Tongue (tissue), 2 donors: Measurements from ENCODE around the gene CLEC9A. TPM values are rescaled to one million over a fixed set of nuclear protein-coding genes. Genes with fewer than 3 reads are reported as not detected.

Experiments
- DNase-seq: peaks from one replicate; pipeline ENCODE4 v3.0.0-alpha.2; 2015
- total RNA-seq: library from RNA; depleted of rRNA; stranded (reverse); fragments of >200 nt; gene quantifications from one replicate; pipeline ENCODE4 v1.2.3, GENCODE V29; 2014

Gene CLEC9A
- total RNA-seq, 1 donor from 2014 or later, result 0.82 TPM

DNA sequence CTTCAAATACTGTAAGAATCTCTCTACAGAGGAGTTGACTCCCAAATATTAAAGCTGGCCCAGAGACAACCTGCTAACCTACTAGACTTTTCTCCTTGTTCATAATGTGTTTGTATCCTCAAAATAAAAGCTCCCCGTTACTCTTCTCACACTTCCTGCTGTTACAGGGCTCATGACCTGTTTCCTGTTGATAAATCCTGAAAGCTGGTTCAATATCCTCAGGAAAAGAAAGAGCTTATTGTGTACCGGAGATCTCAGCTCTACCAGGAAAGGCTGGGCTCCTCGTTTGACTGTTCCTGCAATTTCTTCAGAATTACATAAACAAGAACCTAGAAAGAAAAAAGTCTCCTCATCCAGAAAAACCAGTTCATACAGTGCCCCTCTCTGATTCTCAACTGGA lies 37.5 kb downstream of the CLEC9A start:
- no peak for DNase-seq

DNA sequence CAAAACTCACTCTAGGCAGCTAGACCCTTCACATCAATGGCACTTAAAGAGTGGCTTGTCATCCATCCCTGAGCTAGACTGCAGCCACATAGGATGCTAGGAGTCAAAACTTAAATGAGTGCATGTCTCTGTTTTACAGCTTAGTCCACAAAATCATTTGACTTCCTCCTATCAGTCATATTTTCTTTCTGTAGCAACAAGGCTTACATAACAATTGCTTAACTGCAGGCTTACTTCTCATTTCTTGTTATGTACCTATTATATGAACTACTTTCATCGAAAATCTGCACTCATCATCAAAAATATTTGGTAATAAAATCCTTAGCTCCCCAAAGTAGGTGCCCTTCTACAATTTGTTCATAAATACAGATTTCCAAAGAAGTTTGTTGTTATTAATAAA lies 38.2 kb downstream of the CLEC9A start:
- no peak for DNase-seq

DNA sequence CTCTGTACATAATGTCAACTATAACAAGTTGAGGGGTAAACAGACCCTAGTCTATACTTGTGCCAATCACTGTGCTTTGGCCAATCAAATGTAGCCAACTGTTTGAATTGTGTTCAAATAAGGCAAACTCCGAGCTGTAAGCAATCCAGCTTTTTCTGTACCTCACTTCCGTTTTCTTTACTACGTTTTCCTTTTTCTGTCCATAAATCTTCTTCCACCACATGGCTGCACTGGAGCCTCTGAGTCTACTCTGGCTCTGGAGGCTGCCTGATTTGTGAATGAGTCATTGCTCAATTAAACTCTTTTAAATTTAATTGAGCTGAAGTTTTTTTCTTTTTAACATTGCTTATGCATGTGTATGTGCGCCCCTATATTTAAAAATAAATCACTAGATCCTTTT lies 38.6 kb downstream of the CLEC9A start:
- no peak for DNase-seq

DNA sequence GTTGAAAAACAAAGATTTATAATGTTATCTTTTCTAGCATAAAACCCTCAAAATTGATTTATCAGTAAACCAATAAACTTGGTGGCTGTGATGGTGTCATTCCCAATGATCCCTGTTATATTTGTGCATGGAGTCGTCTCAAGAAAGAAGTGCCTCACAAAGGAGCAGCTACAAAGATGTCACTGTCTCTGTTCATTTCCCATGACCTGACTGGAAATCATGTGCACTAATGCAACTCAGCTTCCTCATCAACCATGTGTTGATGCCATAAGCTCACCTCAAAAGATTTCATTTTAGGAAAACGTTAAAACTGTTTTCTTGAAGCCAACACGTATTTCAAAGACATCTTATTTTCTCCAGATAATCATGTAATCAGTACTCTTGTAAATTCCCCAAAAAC lies 39.5 kb downstream of the CLEC9A start:
- no peak for DNase-seq

DNA sequence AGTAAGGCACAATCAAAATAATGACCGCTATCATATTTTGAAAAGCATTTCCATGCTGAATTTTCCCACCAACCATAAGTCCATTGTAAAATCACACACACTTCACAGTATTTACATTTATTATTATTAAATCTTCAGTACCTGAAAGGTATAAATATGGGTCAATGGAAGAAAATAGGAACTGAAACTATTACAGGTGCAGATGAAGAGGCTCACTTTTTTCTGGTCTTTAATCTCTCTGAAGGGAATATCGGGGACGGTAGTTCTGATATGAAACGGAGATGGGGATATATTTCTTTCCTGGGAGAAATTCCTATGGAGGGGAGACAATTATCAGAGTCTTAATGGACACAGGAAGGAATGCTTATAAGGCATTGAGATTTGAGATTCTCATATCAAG lies 39.9 kb downstream of the CLEC9A start:
- no peak for DNase-seq

DNA sequence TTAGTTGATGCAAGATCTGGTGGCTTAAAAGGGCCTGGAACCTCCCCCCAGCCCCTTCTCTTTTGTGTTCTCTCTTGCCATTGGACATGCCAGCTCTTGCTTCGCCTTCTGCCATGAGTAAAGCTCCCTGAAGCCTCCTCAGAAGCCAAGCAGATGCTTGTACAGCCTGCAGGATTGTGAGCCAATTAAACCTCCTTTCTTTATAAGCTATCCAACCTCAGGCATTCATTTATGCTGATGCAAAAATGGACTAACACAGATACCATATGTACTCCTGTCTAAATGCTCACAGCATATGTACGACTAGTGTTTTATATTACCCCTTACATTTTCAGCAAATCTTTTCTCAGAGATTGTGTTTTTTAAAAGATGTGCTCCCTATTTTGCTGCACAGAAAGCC lies 41.6 kb downstream of the CLEC9A start:
- no peak for DNase-seq

DNA sequence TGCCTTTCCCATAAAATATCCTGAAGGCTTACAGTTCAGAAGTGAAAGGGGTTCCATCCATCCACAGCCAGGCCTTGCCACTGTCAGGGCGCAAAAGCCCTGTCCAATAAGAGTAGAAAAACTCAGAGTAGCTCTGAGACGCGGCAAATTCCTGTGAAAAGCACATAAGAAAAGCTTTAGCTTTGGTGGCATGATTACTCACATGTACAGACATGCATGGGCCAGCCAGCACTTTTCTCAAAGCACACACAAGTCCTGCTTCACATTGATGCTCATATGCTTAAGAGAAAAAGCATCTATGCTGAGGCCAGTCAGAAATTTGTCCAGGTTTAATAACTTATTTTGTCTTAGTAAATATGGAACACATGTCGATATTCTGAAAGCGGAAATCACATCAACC lies 42.8 kb downstream of the CLEC9A start:
- DNase-seq, result no peak

DNA sequence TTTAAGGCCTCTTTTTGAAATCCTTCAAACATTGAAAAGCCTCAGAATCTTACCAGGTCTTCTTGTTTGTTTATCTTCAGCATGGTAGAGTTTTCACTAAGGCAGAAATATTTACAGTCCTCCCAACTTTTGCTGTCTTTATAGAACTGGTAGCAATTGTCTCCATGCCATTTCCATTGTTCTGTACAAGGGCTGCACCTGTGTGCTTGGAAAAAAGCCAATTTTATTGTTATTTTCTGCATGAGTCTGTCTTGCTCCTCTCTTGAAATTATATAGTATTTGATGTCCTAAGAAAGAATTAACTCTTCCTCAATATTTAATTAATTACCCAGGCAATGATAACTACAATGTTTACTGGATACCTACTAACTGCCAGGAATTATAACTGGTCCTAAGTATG lies 45.0 kb downstream of the CLEC9A start:
- DNase-seq, result no peak

DNA sequence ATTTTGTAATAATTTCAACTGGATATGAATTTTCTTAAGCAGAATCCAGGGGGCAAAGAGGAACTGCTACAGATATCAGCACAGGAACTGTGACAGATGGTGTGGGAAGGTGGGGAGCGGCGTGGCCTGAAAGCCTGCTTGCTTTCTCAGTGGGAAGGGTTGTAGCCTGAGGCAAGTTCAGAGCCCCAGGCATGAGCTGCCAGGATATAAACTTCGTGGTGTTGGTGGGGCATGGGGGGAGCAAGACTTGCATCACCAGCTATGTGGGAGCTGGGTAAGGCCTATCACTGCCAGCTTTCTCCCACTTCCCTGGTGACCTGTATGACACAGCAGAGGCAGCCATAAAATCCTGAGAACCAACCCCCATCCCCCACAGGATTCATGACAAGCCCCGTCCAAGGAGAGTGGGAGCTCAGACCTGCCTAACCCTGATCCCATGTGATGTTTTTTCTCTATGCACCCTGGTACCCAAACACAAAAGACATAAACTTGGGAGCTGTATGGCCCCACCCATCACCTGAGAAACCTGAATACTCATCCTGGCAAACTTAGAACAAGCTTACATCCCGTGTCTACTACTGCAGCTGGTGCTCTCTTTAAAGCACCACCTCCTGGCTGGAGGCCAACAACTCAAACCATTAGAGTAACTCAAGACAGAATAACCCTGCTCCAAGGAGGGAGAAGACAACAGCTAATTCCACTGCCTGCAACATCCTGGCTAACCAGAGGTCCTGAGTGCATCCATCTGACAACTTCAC lies 51.8 kb downstream of the CLEC9A start:
- no peak for DNase-seq

DNA sequence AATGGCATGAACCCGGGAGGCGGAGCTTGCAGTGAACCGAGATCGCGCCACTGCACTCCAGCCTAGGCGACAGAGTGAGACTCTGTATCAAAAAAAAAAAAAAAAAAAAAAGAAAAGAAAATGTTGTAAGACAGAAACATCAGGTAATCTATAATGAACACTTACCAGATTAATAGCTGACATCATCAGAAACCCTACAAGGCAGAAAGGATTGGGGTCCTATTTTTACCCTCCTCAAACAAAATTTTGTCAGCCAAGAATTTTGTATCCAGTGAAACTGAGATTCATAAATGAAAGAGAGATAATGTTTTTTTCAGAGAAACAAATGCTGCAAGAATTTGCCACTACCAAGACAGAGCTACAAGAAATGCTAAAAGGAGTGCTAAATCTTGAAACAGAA lies 54.3 kb downstream of the CLEC9A start:
- no peak for DNase-seq

DNA sequence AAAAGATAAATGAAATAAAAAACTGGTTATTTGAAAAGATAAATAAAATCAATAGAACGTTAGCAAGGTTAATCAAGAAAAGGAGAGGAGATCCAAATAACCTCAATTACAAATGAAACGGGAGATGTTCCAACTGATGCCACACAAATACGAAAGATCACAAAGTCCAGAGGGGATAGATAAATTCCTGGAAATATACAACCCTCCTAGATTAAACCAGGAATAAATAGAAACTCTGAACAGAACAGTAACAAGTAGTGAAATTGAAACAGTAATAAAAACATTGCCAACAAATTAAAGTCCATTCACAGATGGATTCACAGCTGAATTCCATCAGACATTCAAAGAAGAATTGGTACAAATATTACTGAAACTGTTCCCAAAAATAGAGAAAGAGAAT lies 55.9 kb downstream of the CLEC9A start:
- no peak for DNase-seq

DNA sequence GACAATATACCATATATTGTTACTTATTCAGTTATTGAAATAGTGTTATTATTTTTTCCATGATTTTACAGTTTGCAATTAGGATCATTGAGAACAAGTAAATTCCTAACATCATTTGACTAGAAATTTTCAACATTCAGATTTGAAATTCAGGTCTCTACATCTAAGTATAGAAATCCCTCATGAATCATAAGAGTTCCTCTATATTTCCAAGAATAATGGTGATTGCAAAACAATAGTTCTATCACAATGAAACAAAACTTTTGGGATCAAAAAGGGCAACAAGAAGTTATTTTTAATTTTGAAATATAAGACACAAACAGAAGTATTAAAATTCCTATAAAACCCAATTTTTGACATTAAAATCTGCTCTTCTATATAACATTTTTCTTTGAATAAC lies 57.5 kb downstream of the CLEC9A start:
- DNase-seq, result no peak

DNA sequence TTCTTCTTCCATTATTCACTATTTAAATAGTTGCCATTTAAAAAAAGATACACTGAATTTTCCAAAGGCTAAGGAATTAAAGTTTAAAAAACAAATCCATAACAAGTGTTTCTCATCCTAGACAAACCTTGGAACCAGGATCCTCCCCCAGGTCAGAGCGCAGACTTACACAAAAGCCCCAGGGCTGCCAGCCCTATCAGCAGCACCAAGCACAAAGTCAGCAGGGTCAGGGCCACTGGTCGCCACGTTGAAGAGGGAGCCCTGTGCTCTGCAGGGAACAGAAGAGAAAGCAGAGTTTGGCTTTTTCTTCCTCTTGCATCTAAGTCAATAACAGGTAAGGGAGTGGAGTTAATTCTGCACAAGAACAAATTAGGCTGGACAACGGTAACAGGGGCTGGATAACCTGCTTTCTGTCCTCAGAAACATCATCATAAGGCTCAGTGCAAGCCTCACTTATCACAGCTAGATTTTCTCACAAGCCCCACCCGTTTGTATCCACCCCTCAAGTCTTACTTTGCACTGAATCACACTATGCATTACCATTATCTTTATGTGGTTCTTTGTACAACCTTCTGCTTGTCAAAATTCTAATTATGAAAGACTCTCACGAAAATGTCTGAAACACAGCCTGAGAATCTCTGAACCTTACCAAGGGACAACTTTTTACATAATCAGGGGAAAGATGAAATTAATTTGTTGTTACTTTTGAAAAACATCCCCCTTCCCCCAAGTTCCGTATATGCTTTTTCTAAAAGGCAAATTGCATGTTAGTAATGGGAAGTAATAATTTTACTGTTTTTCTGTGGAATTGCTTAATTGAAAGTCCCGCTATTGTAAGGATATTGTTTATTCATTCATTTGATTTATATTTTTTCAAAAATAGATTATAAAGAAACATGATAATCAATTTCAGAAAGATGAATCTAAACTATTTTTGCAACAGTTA lies 58.7 kb downstream of the CLEC9A start:
- no peak for DNase-seq

DNA sequence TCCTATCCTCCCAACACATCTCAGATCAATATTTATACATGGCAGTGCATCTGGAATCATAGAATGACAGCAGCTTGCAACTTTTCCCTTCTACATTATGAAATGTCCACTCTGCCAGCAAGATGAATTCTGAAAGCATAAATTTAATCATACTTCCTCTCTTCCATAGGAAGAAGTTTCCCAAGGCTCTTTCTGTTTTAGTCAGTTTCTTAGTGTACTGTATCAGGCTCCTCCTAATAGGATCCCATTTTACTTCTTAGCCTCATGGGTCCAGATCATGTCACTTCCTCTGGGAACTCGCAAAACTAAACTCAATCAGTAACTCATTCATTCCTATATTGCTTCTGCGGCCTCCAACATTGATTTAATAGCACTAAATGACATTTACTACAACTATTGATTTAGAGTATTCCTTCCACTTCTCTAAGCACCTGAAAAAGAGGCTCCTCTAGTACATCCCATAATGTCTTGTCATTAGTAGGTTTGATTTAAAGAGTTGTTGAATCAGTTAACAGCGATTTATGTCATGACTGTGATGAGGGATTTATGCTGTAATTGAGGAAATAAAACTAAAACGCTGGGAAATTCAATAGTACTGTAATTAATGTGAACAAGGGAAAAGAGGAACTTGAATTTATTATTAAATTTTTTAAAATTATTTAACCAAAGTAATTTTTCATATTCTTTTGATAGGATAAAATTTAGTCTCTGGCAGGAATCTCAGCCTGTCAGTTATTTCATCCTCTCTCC lies 64.3 kb downstream of the CLEC9A start:
- DNase-seq, result no peak

DNA sequence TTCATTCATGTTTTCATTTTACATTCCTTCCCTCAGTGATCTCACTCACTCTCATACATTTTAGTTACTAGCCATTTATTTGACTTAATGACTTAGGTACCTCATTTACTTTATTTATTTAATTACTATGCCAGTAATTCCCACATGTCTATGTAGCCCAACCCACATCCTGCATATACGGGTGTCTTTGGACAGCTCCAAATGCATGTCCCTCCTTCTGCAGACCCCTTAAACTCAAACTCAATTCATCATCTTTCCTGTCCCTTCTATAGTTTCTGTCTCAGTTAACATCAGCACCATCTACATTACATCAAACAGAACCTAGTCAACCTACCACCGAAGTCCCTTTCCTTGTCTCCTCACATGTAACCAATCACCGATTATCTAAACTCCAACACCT lies 65.5 kb downstream of the CLEC9A start:
- no peak for DNase-seq

DNA sequence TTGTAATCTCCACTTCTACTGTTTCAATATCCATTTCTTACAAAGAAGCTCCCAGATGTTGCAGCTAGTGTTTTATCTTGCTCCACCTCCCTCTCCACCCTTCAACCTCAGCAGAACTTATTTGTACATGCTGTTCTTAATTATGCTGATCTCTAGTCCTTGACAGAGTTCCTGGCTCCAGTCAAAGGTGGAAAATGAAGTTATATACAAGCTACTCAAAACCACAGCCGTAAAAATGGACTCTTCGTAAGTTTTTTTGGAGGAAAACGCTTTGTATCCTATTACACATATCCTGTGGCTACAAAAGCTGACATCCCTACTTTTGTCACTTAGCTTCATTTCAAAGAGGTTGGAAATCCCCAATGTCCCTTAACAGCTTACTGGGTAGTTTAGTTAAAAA lies 67.0 kb downstream of the CLEC9A start:
- peak; percentile 34 for DNase-seq

DNA sequence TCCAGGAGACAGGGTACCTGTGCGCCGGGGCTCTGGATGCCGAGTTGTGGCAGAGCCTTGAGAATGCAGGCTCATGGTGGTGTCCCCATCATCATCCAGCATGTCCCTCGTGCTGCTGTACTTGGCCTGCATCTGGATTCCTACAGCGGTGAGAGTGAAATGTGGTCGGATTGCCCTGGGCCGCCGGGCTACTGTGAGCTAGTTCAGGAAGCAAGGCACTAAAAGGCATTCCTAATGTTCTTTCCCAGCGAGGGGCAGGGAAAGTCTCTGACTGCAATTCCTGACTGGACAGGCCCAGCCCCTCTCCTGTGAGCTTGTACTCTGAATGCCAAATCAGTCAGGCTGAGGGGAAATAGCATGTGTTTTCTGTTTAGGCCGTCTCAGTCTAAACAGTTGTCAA lies 68.3 kb downstream of the CLEC9A start, which contains the start of gene CLEC1A:
Gene CLEC1A, minus strand, starts transcription at position 195 of the 400 bp plus-strand sequence. Its CDS starts 63 bp downstream, at position 132.
- peak; percentile 79 for DNase-seq

DNA sequence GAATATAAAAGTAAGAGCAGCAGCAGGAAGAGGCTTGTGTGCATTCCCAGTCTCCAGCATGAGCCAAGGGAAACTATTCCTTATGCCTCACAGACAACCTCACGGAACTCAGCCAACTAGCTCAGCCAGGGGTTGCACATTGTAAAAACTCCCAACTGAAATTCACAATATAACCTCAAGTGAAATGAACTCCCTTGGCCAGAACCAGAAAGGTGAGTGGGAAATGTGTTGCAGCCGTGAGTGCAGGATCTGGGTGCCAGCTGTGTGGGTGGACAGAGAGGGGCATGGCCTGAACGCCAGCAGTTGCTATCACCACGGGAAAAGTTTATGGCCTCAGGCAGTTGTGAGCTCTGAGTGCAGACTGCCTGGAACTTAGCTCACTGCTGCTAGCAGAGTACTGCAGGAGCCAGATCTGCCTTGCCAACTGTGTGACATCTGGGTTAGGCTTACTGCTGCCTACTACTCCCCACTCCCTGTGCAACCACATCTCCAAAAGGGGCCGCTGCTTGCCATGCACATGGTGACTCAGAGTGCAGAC lies 70.6 kb downstream of the CLEC9A start:
- DNase-seq, result peak; percentile 78

DNA sequence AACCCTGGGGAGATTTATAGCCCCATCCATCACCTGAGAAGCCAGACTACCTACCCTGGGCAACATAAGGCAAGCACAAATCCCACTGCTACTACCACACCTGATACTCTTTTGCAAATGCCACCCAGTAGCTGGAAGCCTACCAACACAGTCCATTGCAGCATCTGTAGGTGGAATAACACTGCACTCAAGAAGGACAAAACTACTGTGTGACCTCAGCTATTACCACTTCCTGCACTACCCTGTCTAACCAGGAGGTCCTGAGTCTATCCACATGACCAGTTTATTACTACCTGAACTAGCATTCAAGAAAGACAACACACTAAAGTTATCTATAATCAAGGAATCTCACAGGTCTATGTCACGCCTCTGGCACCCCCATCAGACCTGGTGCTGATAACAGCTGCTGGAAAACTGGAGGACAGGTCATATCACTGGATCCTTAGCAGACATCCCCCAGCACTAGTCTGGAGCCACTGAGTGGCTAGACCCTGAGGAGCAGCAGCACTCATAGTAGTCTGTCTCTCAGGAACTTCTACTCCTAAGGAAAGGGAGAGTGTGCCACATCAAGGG lies 71.3 kb downstream of the CLEC9A start:
- no peak for DNase-seq

DNA sequence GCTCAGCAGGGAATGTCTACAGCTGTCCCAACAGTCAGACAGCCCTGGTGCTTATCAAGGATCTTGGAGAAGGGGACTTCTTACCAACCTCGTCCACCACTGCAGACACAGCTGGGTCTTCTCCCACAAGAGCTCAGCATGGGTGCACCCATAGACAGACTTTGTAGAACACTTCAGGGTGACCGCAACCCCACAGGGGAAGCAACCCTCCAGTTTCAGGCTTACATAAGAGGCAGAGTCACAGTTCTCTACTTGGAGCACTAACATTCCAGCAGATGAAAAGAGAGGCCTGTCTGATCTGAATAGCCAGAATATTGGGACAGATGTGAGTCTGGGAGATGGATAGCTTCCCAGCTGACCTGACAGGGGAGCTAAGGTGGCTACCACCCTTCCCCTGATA lies 71.8 kb downstream of the CLEC9A start:
- no peak for DNase-seq

DNA sequence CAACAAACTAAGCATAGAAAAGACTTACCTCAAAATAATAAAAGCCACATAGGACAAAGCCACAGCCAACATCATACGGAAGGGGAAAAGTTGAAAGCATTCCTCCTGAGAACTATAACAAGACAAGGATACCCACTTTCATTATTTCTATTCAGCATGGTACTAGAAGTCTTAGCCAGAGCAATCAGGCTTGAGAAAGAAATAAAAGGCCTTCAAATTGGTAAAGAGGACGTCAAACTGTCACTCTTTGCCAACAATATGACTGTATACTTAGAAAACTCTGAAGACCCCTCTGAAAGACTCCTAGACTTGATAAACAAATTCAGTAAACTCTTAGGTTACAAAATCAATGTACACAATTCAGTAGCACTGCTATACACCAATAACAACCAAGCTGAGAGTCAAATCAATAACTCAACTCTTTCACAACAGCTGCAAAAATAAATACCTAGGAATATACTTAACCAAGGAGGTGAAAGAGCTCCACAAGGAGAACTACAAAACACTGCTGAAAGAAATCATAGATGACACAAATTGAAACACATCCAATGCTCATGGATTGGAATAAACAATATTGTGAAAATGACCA lies 79.9 kb downstream of the CLEC9A start:
- no peak for DNase-seq

DNA sequence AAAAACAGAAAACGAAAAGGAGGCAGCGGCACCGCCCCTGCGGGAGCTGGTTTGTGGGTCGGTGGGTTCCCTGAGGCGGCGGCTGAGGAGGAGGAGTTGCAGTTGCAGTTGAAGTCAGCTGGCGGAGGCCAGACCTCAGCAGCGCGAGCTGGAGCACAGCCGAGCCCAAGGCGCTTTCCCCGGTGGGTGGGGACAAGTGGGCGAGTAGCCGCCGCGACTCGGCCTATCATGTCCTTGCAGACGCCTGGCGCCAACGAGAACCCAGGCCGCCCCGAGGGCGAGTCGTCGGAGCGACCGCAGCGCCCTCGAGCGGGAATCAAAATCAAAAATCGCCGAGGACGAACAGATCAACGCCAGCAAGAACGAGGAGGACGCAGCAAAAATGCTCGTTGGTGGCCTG lies 81.0 kb downstream of the CLEC9A start:
- no peak for DNase-seq
